ENCODE data around the gene NDNF.

The NDNF gene

GRCh38 chr4:121073672-121074381, 1.5 kb upstream of the NDNF start:
- in situ Hi-C loops (cut with HindIII; ENCODE audit: low sequenced_read_pairs), result no loop called here
- no peak for DNase-seq (ENCODE audit: low read depth, low spot score)
- TF ChIP-seq, protein P1, sequence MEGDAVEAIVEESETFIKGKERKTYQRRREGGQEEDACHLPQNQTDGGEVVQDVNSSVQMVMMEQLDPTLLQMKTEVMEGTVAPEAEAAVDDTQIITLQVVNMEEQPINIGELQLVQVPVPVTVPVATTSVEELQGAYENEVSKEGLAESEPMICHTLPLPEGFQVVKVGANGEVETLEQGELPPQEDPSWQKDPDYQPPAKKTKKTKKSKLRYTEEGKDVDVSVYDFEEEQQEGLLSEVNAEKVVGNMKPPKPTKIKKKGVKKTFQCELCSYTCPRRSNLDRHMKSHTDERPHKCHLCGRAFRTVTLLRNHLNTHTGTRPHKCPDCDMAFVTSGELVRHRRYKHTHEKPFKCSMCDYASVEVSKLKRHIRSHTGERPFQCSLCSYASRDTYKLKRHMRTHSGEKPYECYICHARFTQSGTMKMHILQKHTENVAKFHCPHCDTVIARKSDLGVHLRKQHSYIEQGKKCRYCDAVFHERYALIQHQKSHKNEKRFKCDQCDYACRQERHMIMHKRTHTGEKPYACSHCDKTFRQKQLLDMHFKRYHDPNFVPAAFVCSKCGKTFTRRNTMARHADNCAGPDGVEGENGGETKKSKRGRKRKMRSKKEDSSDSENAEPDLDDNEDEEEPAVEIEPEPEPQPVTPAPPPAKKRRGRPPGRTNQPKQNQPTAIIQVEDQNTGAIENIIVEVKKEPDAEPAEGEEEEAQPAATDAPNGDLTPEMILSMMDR (IDR thresholded peaks at IDR 0.05; ENCODE audit: low read depth, low read length), result no peak
- H3K4me3 ChIP-seq (ENCODE audit: low read depth, low read length), result no peak overlapping the region

GRCh38 chr4:121073004-121073435, 685 bp upstream of the NDNF start:
- TF ChIP-seq, protein P1 (IDR thresholded peaks at IDR 0.05; ENCODE audit: low read depth, low read length), result no peak
- no peak for DNase-seq (ENCODE audit: low read depth, low spot score)
- H3K4me3 ChIP-seq (ENCODE audit: low read depth, low read length), result peak overlapping the region; percentile 53
- in situ Hi-C loops (cut with HindIII; ENCODE audit: low sequenced_read_pairs), result no loop called here

GRCh38 chr4:121071640-121072223, 603 bp downstream of the NDNF start:
- no peak for DNase-seq (ENCODE audit: low read depth, low spot score)
- TF ChIP-seq, protein P1 (IDR thresholded peaks at IDR 0.05; ENCODE audit: low read depth, low read length), result no peak
- peak overlapping the region; percentile 53 for H3K4me3 ChIP-seq (ENCODE audit: low read depth, low read length)
- in situ Hi-C loops (cut with HindIII; ENCODE audit: low sequenced_read_pairs), result no loop called here

GRCh38 chr4:121070696-121071639, 1.4 kb downstream of the NDNF start:
- TF ChIP-seq, protein P1 (IDR thresholded peaks at IDR 0.05; ENCODE audit: low read depth, low read length), result peak; percentile 39
- peak overlapping the region; percentile 53 for H3K4me3 ChIP-seq (ENCODE audit: low read depth, low read length)
- no peak for DNase-seq (ENCODE audit: low read depth, low spot score)
- in situ Hi-C loops (cut with HindIII; ENCODE audit: low sequenced_read_pairs), result no loop called here

DNA sequence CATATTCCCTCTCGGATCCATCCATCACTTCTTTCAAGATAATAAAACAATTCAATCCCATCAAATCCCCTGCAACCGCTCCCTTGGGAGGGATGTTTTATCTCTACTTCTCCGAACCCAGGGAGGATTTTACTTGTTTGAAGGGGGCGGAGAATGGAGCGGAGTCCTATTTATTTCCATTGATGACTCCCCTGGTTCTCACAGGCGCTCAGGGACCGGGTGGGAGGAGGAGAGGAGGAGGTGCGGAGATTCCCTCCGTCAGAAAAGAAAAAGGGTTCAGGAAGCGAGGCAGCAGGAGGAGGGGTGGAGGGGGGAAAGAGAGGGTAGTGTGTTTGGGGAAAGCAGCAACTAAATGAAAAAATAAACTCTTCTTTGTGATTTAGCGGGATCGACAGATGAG, 2.1 kb downstream of the NDNF start:
- DNase-seq (ENCODE audit: low read depth, low spot score), result no peak
- in situ Hi-C loops (cut with HindIII; ENCODE audit: low sequenced_read_pairs), result no loop called here
- TF ChIP-seq, protein P1 (IDR thresholded peaks at IDR 0.05; ENCODE audit: low read depth, low read length), result no peak
- peak overlapping the region; percentile 53 for H3K4me3 ChIP-seq (ENCODE audit: low read depth, low read length)

DNA sequence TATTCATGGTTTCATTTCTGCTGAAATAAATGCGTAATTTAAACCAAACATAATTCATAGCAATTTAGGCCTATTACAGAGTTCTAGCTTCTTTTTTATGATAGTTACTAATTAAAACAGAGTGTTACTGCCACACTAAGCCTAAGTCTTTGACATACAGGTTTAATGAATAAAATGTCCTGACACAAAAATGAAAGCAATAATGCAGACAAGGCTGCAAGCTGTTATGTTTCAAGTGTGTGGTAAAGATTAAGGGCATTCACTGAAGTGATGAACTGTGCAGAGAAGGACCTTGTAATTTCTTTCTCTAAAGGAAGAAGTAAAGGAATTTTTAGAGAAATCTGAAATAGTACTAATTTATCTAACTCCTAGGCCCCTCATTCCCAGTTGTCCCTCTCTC, 2.9 kb downstream of the NDNF start:
- no peak overlapping the region for H3K4me3 ChIP-seq (ENCODE audit: low read depth, low read length)

More for the DNA sequence above, 2.9 kb downstream of the NDNF start:
- TF ChIP-seq, protein P1 (IDR thresholded peaks at IDR 0.05; ENCODE audit: low read depth, low read length), result no peak
- no peak for DNase-seq (ENCODE audit: low read depth, low spot score)
- in situ Hi-C loops (cut with HindIII; ENCODE audit: low sequenced_read_pairs), result no loop called here

All from astrocyte of the spinal cord (primary cell).